ENCODE results near the gene NPHP4. TPM values are rescaled to one million over a fixed set of nuclear protein-coding genes. Genes with fewer than 3 reads are reported as not detected.

NPHP4 gene
- total and polyA plus RNA-seq, 10 of the 15 experiments (the other 5 are each of a cell fraction or from before 2014, with no cell fraction given) = 0.16 to 10.5 (median 3.1) TPM

- H3K9ac ChIP-seq (ENCODE audit: control insufficient read depth, insufficient read depth, low read length) = no peak overlapping the region
- WGBS (ENCODE audit: insufficient coverage, insufficient replicate concordance, low lambda C conversion rate, missing lambda C conversion rate) = 86% methylated on average over 9 of the region's 9 CpGs
- POLR2A ChIA-PET = no interaction called here
- TF ChIP-seq MLLT1 (IDR thresholded peaks at IDR 0.05) = no peak
- TF ChIP-seq TCF12 (IDR thresholded peaks at IDR 0.05; ENCODE audit: low read depth, low read length) = no peak
- no peak for TF ChIP-seq E2F8 (IDR thresholded peaks at IDR 0.05; ENCODE audit: low read depth, partially characterized antibody)
- TF ChIP-seq BACH1 (IDR thresholded peaks at IDR 0.05; ENCODE audit: borderline replicate concordance) = no peak
- no peak for TF ChIP-seq KLF5 (IDR thresholded peaks at IDR 0.05; ENCODE audit: partially characterized antibody)
- no peak for TF ChIP-seq IRF4 (IDR thresholded peaks at IDR 0.05; ENCODE audit: low read depth, low read length)
- no peak for TF ChIP-seq ZBTB11 (CRISPR knock-in tag; IDR thresholded peaks at IDR 0.05)
- TF ChIP-seq KDM1A (IDR thresholded peaks at IDR 0.05; ENCODE audit: borderline replicate concordance) = no peak
- no peak for TF ChIP-seq ZNF207 (IDR thresholded peaks at IDR 0.05; ENCODE audit: borderline replicate concordance)
- no peak for TF ChIP-seq MXI1 (IDR thresholded peaks at IDR 0.05; ENCODE audit: low read depth, low read length)
- TF ChIP-seq, protein P1, sequence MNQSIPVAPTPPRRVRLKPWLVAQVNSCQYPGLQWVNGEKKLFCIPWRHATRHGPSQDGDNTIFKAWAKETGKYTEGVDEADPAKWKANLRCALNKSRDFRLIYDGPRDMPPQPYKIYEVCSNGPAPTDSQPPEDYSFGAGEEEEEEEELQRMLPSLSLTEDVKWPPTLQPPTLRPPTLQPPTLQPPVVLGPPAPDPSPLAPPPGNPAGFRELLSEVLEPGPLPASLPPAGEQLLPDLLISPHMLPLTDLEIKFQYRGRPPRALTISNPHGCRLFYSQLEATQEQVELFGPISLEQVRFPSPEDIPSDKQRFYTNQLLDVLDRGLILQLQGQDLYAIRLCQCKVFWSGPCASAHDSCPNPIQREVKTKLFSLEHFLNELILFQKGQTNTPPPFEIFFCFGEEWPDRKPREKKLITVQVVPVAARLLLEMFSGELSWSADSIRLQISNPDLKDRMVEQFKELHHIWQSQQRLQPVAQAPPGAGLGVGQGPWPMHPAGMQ (IDR thresholded peaks at IDR 0.05; ENCODE audit: borderline replicate concordance) = no peak
- no peak for TF ChIP-seq PBX3 (IDR thresholded peaks at IDR 0.05; ENCODE audit: insufficient replicate concordance, low read depth, low read length)
Measured at GRCh38 chr1:5937373-5937857, 54.8 kb downstream of the NPHP4 start.

More at GRCh38 chr1:5937373-5937857, 54.8 kb downstream of the NPHP4 start:
- ChIA-PET SMC1A (ENCODE audit: uncharacterized antibody, unreplicated experiment) (no interaction called here), CTCF (interaction anchor here (0.7 kb wide), 1 partner anchor 17 kb away, joined by 3 read pairs; no protein-coding TSS in a partner anchor), RAD21 (ENCODE audit: unreplicated experiment) (no interaction called here)
- Histone ChIP-seq H3K4me2 (ENCODE audit: control insufficient read depth, insufficient read depth) (no peak overlapping the region), H4K20me1 (ENCODE audit: control insufficient read depth, insufficient read depth) (no peaks in the 10 kb centered on the region), H3K4me1 (ENCODE audit: control insufficient read depth, insufficient read depth, low read length) (no peaks in the 10 kb centered on the region), H3K9me3 (replicated peaks; ENCODE audit: control insufficient read depth, insufficient read depth, low read length) (no peaks in the 10 kb centered on the region), H3K27ac (ENCODE audit: control insufficient read depth, insufficient read depth) (no peak overlapping the region), H3K27me3 (replicated peaks in 1 of 2; ENCODE audit: control insufficient read depth in 2 of 2, insufficient read depth in 2 of 2, low read length in 1 of 2) (no peaks in the 10 kb centered on the region), H3K4me3 (no peak overlapping the region), H3K79me2 (ENCODE audit: control insufficient read depth, insufficient read depth, low read length) (no peaks in the 10 kb centered on the region), H2AFZ (ENCODE audit: control insufficient read depth, low read depth, low read length) (no peak overlapping the region), H3K36me3 (ENCODE audit: control insufficient read depth in 2 of 2, insufficient read depth in 2 of 2, low read length in 1 of 2) (peaks cover 0 to 3% of the 10 kb centered on the region in 2 experiments; a peak in 3 of 4 replicates)
- in situ Hi-C loops (cut with MboI) = no loop called here
- no peak for DNase-seq (ENCODE audit: low read depth, low spot score)
- no peak for FAIRE-seq
- no peak for ATAC-seq
- no TSS peak for BruUV-seq (replicated peaks)
- intact Hi-C loops (cut with micrococcal nuclease; ENCODE audit: unreplicated experiment) = no loop called here

Data from GM12878 (cell line).